GM19324 (cell line): ENCODE data around the gene SLC7A14.

Experiments used
- ATAC-seq: cut with Tn5 transposase; IDR thresholded peaks from one replicate; pipeline ENCODE4 v1.9.1; 2021; ENCODE audit warnings: mild to moderate bottlenecking, moderate library complexity; ENCODE audit not compliant: unreplicated experiment, low FRiP score

Gene SLC7A14

GRCh38 chr3:170500995-170501394 lies 84.9 kb downstream of the SLC7A14 start:
- no peak for ATAC-seq

DNA sequence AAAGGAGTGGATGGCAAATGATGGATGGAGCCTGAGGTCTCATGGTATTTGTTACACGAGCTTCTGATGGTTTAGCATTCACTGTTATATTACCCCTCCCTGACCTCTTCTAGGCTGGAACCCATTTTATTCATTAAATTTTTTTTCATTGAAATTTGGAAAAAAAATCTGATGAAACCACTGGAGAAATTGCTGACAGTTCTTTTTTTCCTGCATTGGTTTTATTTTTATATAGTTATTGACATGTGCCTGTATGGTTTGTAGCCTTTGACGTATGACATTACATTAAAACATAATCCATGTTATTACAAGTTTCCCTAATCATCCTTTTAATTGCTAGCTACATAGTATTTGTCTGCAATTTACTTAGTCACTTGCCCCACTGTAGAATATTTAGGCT lies 85.4 kb downstream of the SLC7A14 start:
- ATAC-seq = no peak

DNA sequence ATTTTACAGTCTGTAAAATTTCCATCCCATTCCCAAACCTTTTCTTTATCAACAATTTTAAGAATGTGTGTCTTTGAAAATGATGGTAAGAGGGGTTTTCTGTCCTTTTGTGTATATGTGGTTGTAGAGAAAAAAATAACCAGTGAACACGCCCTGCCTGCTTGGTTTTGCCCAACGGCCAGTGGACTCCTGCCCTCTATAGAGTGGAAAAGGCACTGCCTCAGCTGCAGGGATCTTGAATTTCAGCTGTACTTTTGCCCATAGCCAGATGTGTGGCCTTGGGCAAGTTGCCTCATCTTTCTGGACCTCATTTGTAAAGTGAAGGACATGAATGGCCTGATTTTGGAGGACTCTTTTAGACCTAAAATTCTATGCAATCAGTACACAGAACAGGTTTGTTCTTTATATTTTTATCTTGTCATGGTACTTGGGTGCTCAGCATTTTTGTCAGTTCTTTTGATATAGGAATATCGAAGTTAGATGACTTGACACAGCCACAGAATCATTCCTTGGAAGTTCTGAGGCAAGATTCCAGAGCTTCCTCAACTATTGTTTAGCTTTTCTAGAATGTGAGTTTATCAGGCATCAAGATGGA lies 86.2 kb downstream of the SLC7A14 start:
- no peak for ATAC-seq

GRCh38 chr3:170497207-170498095 lies 88.4 kb downstream of the SLC7A14 start:
- ATAC-seq = no peak

GRCh38 chr3:170496868-170497140 lies 89.1 kb downstream of the SLC7A14 start:
- ATAC-seq = no peak

DNA sequence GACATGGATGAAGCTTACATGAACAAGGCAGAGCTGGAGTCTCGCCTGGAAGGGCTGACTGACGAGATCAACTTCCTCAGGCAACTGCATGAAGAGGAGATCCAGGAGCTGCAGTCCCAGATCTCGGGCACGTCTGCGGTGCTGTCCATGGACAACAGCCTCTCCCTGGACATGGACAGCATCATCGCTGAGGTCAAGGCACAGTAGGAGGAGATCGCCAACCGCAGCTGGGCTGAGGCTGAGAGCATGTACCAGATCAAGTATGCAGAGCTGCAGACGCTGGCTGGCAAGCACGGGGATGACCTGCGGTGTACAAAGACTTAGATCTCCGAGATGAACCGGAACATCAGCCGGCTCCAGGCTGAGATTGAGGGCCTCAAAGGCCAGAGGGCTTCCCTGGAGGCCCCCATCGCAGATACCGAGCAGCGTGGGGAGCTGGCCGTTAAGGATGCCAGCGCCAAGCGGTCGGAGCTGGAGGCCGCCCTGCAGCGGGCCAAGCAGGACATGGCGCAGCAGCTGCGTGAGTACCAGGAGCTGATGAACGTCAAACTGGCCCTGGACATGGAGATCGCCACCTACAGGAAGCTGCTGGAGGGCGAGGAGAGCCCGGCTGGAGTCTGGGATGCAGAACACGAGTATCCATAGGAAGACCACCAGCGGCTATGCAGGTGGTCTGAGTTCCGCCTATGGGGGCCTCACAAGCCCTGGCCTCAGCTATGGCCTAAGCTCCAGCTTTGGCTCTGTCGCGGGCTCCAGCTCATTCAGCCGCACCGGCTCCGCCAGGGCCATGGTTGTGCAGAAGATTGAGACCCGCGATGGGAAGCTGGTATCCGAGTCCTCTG lies 89.6 kb downstream of the SLC7A14 start:
- ATAC-seq = no peak

GRCh38 chr3:170494766-170495165 lies 91.1 kb downstream of the SLC7A14 start:
- ATAC-seq = no peak

- ATAC-seq = no peak
These were observed 92.1 kb downstream of the SLC7A14 start for GRCh38 chr3:170493712-170494182.

GRCh38 chr3:170491901-170492300 lies 94.0 kb downstream of the SLC7A14 start:
- ATAC-seq = no peak

DNA sequence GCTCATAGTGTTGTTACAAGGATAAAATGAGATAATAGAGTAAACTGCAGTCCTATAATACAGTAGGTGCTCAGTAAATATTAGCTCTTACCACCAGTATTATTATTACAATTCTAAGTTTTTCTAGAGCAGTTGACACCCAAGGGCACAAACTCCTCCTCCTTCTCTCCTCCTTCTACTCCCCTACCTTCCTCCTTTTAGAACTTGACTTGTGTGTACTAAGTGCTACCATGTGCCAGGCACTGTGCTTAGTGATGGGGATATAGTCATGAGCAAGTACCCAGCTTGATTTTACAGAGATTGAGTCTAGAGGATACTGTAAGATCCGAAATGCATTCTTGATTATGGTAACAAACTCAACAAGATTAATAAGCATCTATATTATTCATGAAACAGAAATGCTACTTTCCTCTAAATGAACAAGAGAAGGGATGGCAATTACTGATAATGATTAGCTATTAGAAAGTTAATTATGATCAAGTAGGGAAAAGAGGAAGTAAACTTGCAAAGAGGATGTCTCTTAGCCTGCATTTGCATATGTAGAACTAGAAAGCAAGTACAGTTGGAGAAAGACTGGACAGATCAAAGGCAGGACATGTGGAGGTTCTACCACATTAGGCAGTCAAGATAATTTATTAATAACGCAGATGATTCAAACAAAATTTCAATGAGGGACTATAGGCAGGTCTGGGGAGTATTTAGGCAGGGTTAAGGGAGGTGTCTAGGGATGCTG lies 94.9 kb downstream of the SLC7A14 start:
- no peak for ATAC-seq

- ATAC-seq = no peak
These were observed 97.1 kb downstream of the SLC7A14 start for GRCh38 chr3:170488802-170489201.

- ATAC-seq = no peak
These were observed 98.8 kb downstream of the SLC7A14 start for GRCh38 chr3:170487031-170487430.

- ATAC-seq = no peak
These were observed 99.5 kb downstream of the SLC7A14 start for GRCh38 chr3:170486398-170486797.

DNA sequence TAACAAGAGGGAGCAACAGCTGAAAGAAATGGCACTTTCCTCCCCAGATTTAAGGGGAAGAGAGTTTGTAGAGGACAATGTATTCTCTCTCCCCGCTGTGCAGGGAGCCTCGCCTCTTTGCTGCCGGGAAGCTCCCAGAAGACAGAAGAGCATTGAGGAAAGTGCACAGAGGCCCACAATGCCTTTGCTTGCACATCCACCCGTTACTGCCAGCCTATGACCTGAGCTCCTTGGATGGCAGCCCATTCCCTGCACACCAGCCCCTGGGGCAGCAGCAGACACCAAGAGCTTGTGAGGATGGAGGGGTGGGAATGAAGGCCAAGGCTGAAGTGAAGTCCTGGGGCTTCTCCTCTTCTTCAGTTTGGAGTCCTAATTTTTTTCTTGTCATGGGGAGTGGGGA lies 100.2 kb downstream of the SLC7A14 start:
- ATAC-seq = no peak

DNA sequence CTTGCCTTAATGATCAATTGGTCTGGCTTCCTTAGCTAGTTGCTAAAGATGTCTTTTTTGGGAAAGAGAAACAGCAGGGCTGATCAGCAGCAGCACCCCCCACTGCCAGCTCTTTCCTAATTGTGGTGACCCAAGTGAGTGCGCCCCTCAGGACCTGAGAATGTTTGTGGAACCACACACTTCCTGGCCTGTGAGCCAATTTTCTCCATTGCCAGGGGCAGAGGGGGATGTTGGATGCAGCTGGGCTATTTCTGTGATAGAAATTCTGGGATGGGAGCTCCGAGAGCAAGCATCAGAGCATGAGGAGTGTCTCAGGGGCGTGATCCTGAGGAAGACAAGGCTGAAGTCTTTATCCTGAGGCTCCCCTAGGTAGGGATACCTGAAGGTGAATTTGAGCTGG lies 100.6 kb downstream of the SLC7A14 start:
- no peak for ATAC-seq

DNA sequence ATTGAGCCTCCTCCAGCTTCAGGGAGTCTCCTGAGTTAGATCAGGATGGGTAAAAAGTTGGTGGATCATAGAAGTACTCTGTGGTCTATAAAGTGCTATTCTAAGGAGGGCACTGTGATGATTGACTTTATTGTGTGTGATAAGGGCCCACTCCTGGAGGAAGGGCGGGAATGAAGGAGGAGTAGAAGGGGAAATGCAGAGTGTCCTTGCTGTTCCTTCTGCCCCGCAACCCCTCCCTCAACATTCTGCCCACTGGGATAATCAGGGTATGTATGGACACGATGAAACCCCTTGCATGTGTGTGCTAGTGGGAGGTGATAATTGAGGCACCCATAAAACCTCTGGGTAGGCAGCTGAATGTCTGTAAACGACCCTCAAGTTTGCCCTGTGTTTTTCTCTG lies 101.0 kb downstream of the SLC7A14 start:
- no peak for ATAC-seq

DNA sequence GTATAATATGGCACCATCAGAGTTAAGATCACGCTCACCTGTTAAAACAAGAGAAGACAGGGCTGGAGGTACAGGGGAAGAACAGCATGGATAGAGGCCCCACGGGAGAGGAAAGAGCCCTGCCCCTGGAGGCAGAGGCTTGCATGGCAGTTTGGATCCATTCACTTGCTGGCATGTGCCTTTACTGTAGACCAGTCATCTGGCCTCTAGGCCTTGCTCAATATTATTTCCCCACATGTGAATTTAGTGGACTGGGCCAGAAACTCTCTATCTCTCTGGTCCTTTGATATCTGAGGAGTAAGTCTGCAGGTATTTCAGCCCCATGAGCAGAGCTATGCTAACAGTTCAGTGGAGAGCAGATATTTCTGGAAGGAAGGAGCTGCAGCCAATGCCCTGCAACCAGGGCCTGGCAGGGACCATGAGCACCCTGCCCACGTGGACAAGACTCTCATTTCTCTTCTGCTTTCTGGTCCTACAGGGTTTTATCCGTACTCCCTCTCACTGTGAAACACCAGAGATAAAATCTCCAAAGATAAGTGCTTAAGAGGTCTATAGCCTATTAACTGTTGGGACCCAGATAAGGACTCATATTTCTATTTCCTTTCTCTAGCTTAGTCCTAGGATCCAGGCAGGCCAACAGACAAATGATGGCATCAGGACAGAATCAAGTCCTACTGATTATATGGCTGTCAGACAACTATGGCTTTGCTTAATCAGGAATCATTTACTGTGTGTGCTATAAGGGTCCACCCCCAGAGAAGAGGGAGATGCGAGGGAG lies 102.2 kb downstream of the SLC7A14 start:
- no peak for ATAC-seq

DNA sequence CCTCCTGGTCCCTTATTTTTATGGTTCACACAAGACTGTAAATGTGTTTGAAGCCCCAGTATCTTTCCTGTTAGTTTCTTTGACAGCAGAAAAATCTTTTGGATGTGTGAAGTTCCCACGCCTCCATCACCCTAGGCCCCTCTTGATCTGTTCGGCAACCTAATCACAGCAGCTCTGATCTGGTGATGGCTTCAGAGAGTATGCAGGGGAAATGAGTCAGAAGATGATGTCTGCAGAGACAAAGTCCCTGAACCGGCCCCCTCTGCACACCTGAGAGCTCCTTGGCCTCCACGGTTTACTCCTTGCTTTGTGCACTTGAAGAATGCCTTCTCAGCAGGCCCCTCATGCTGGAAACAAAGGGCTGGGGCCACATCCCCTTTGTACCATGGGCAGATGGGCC lies 103.7 kb downstream of the SLC7A14 start:
- no peak for ATAC-seq

DNA sequence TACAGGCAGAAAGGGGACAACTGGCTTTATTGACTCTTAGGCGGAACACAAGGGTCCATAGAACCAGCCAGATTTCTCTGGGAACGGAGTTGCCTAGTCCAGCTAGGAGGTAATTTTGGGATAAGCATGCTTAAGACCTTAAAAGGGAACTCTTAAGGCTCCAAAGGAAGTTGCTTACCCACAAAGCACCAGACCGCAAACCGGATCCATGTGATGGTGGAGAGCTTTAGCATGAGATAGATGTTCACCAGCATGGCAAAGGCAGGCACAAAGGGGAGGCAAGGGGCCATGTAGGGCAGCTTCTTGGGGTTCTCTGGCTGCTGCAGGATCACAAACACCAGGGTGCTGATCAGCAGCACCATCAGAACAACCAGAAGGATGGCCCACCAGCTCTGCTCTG lies 105.8 kb downstream of the SLC7A14 start:
- ATAC-seq = no peak

GRCh38 chr3:170477395-170477794 lies 108.5 kb downstream of the SLC7A14 start:
- ATAC-seq = no peak
